Measurements from ENCODE around the gene BAHD1.
A peak's percentile ranks its signal among the peaks of the same experiment; 100 is the strongest.

BAHD1 gene

GRCh38 chr15:40421246-40422157, 19.3 kb upstream of the BAHD1 start:
- DNase-seq, result peak in 51 of 56 donors; percentile 14 to 84 (median 53)

DNA sequence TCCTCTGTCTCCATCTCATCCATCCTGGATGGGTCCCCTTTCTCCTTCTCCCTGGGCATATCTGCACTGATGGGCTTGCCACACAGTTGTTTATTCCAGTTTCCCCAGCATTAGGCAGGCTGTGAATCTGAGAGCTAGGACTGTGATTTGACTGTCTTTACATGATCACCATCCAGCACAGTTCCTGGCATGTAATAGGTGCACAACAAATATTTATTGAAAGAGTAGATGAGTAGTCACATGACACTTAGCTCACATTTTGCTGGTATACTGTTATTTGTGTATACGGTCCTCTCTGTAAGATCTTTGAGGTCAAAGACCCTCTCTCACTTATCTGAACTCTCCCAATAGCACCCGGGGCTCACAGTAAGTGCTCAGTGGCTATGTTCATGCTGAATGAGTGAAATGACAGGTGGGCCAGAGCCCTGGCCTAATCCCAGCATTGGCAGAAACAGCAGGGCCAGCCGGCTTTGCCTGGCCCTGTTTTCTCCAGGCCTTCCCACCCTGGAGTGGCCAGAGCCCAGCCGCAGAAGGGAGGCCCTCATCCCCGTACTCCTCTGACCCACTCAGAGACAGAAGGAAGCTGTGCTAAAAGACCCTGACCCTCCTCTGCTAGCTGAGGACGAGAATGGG, 16.2 kb upstream of the BAHD1 start:
- DNase-seq, result no peak

DNA sequence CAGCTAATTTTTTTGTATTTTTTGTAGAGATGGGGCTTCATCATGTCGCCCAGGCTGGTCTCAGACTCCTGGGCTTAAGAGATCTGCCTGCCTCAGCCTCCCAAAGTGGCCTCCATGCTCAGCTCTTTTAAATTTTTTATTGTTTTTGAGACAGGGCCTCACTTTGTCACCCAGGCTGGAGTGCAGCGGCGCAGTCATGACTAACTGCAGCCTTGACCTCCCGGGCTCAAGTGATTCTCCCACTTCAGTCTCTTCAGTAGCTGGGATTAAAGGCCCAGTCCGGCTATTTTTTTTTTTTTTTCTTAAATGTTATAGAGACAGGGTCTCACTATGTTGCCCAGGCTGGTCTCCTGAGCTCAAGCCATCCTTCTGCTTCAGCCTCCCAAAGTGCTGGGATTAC, 15.1 kb upstream of the BAHD1 start:
- DNase-seq, result no peak

DNA sequence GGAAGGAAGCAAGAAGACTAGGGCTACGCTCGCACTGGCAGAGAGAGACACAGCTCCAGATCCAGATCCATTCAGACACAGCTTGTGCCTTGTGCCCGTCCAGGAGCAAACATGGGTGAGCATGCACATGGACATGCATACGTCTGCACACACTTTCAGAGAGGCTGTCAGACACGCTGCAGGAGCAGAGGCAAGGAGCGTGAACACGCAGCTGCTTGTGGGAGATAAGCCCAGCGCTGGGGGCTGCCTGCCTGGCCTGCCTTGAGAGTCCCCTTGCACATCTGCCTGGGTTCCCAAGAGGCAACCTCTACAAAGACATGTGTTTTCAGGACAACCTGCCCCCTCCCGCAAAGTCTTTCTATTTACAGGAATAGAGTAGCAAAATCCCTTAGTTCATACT, 13.6 kb upstream of the BAHD1 start:
- no peak for DNase-seq

- DNase-seq, result no peak
Observed at GRCh38 chr15:40428185-40428584, 12.6 kb upstream of the BAHD1 start.

- no peak for DNase-seq
Observed at GRCh38 chr15:40429068-40429710, 11.6 kb upstream of the BAHD1 start.

GRCh38 chr15:40430271-40430805, 10.4 kb upstream of the BAHD1 start:
- no peak for DNase-seq

- DNase-seq, result no peak
Observed at GRCh38 chr15:40435023-40435709, 5.6 kb upstream of the BAHD1 start.

GRCh38 chr15:40435710-40436089, 5.1 kb upstream of the BAHD1 start:
- DNase-seq, result peak in 1 of 56 donors; percentile 62

DNA sequence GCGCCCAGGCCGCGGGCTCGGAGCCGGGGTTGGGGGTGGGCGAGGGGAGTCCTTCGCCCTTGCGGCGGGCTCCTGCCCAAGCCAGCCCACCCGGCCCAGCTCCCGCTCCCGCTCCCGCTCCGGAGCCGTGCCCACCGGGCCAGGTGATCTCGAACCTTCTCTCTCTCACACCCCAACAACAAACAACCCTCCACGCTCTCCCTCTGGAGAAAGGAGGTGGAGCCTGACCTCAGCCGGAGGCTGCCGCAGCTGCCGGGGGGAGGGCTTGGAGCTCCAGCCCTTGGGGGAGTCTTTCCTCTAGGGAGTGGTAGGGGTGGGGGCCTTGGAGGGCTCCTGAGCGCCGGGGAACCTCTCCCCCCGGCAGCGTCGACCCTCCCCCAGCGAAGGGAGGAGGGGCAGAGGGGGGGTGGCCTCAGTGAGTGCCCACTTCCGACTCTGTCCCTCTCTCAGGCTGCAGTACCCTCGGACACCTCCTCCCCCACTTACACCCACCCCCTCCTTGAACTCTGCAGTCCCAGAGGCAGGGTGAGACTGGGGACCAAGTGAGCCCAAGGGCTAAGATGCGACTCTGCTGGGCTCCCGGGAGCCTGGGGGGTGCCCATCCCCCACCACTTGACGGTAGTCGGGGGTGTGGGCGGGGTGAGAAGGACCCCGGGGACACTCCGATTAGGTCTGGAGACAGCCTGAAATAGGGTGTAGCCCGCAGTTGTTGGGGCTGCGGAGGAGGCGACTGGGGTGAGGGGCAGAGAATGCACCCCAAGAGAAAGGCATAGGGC, 4.4 kb upstream of the BAHD1 start:
- peak in 6 of 56 donors; percentile 17 to 62 (median 31) for DNase-seq

GRCh38 chr15:40436892-40437751, 3.6 kb upstream of the BAHD1 start:
- no peak for DNase-seq

- DNase-seq, result no peak
Observed at GRCh38 chr15:40437752-40438687, 2.7 kb upstream of the BAHD1 start.

GRCh38 chr15:40438712-40439111, 2.0 kb upstream of the BAHD1 start:
- DNase-seq, result no peak

DNA sequence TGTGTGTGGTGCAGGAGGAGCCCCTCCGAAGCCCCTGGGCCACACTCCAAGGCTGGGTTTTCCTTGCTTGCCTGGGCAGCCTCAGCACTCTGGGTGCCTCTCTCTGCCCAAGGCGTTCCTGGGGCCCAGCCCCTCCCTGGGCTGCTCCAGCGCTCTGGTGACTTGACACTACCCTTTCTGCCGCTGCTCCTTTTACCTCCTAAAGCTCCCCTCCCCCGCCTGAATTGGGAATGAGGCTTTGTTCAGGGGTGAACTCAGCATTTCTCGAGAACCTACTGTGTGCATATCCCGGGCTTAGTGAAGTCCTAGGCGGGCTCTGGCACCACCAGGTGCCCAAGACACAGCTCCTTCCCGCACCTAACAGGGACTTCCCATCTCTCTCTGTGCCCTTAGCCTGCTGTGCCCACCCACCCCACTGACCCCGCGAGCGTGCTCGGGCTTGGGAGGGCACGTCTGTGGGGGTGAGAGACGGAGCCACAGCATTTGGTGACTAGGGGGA, 1.2 kb upstream of the BAHD1 start:
- DNase-seq, result peak in 3 of 56 donors; percentile 28 to 34 (median 33)

DNA sequence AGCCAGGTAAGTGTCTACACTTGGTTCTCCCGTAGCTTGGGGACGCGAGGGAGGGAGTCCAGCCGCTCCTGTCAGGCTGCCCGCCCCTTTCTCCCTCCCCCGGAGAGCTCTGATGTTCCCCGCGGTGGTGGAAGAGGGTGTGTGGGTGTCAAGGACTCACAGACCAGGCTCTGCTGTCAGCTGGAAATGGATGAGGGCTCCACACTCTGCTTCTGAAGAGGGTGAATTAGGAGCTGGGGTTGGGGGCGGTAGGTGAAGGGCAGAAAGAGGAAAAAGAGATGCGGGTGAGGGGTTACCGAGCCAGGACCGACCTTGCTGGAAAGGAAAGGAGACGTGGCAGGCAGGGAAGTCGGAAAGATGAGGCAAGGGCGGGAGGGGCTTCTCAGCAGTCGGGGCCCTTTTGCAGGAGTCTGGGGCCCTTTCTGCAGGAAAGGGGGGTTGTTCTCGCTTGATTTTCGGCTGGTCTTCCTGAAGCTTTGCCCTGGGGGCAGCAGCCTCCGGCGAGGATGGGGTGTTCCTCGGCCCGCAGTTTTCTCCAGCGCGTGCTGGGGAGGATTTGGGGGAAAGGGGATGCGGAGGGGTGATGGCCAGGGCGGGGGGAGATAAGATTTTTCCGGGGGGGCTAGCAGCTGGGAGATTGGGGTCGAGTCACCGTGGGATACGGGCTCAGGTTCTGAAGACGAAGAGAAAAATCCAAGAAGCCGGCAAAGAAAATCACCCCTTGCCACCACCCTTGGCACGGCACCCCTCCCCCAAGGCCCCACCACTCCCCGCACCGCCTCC, 602 bp upstream of the BAHD1 start:
- DNase-seq, result peak in 20 of 56 donors; percentile 15 to 60 (median 31)

DNA sequence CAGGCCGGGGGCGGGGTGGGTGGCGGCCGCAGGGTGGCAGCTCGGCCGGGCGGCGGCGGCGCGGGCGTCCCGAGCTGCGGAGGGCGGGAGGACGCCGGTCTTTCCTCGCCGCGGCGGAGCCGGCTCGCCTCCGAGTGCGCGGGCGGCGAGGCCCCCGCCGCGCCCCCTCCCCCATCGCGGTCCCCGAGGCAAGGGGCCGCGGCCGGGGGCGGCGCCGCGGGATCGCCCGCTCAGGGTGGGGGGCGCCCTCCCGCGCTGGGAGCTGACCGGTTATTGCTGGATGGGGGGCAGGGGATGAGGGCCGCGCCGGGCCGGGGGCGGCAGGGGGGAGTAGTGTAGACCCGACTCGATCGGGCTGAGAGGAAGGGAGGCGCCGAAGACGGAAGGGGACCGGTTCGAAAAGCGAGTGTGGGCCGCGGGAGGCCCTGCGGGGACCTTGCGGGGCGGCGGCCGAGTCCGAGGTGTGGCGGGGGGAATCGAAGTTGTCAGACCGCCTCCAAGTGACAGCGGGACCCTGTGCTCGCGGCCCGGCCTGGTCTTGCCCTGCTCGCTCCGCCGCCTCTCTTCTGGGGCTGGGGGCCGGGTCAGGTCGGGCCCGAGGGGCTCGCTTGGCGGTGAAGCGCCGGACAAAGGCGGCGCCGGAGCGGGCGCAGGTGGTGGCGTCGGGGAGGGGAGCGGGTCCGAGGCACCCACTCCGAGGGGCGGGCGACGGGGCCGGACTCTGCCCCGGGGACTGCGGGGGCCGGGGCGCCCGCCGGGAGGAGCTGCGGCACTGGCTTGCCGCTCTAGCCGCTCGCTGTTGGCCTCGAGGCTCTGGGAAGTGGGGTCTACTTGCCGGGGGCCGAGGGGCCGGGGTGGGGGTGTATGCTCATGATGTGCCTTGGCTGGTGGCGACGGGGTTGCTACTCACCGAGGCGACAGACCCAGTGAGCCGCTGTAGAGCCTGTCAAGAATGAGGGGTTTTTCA, 1.1 kb downstream of the BAHD1 start:
- DNase-seq, result peak in 9 of 56 donors; percentile 13 to 50 (median 30)
